K562 (cell line): ENCODE results near the gene RUNDC1. TPM values are rescaled to one million over a fixed set of nuclear protein-coding genes. Genes with fewer than 3 reads are reported as not detected.

ENCODE experiments used
- ARID1B ChIP-seq: fragments of 450-650 bp; IDR thresholded peaks from 2 replicates; pipeline ENCODE4 v1.6.1; 2016; ENCODE audit warnings: antibody characterized with exemption, mild to moderate bottlenecking, inconsistent platforms
- ARID4B ChIP-seq: sonication (generic); formaldehyde crosslinking; IDR thresholded peaks from 2 replicates; pipeline ENCODE4 v1.8.0; 2022; ENCODE audit warnings: mild to moderate bottlenecking, missing genetic modification reagents
- CHAMP1 ChIP-seq: fragments of 450-650 bp; IDR thresholded peaks from 2 replicates; pipeline ENCODE4 v1.6.1; 2016; ENCODE audit warnings: mild to moderate bottlenecking
- HOMEZ ChIP-seq: fragments of 250-450 bp; sonication (Bioruptor Pico); IDR thresholded peaks from 2 replicates; pipeline ENCODE4 v1.4.0; 2020; ENCODE audit warnings: mild to moderate bottlenecking, moderate library complexity
- MCM3 ChIP-seq: fragments of 450-650 bp; IDR thresholded peaks from 2 replicates; pipeline ENCODE4 v1.6.1; 2016
- MCM7 ChIP-seq, 2 experiments: fragments of 450-650 bp; IDR thresholded peaks; 2 replicates each; pipeline ENCODE4 v1.6.1; 2016 to 2018
- SPI1 ChIP-seq: IDR thresholded peaks from 2 replicates; pipeline ENCODE4 v1.6.1; 2011; ENCODE audit warnings: low read depth, low read length, control low read depth, borderline replicate concordance
- STAT5A ChIP-seq: IDR thresholded peaks from 2 replicates; pipeline ENCODE4 v1.6.1; 2012; ENCODE audit warnings: low read length, inconsistent platforms, borderline replicate concordance
- TEAD2 ChIP-seq: fragments of 450-650 bp; IDR thresholded peaks from 2 replicates; pipeline ENCODE4 v1.6.1; 2016; ENCODE audit warnings: missing genetic modification characterization, control low read depth, missing compliant biosample characterization
- TRIM25 ChIP-seq: fragments of 450-650 bp; IDR thresholded peaks from 2 replicates; pipeline ENCODE4 v1.7.0; 2016; ENCODE audit warnings: borderline replicate concordance
- ZBTB5 ChIP-seq: fragments of 450-650 bp; IDR thresholded peaks from 2 replicates; pipeline ENCODE4 v1.6.1; 2017; ENCODE audit warnings: antibody characterized with exemption
- ZC3H8 ChIP-seq: fragments of 450-650 bp; IDR thresholded peaks from 2 replicates; pipeline ENCODE4 v1.6.1; 2017
- ZNF239 ChIP-seq: fragments of 250-450 bp; sonication (Bioruptor Pico); IDR thresholded peaks from 2 replicates; pipeline ENCODE4 v1.4.0; 2020; ENCODE audit warnings: mild to moderate bottlenecking
- ZNF655 ChIP-seq: fragments of 250-450 bp; sonication (Bioruptor Pico); IDR thresholded peaks from 2 replicates; pipeline ENCODE4 v1.5.0; 2021
- ZNF717 ChIP-seq: fragments of 250-450 bp; sonication (Bioruptor Pico); IDR thresholded peaks from 2 replicates; pipeline ENCODE4 v1.5.0; 2021
- polyA plus RNA-seq, 8 experiments: library from polyadenylated mRNA; depleted of rRNA in 4 of 8; stranded (reverse) in 5 of 8; unstranded in 3 of 8; fragments of >200 nt; fragmentation: Nextera tagmentation in 2 of 8; fragmentation: Illumina TruSeq in 1 of 8; extraction: Ambion mirVana in 2 of 8; extraction: Trizol in 1 of 8; gene quantifications; 2 replicates each; pipeline versions ENCODE4 v1.2.1 to v1.2.3, GENCODE V29; 2011 to 2014; ENCODE audit warnings: inconsistent platforms in 1 of 8, missing spikeins in 1 of 8
- total RNA-seq, 7 experiments: library from RNA; depleted of rRNA in 6 of 7; stranded (reverse); fragments of >200 nt in 6 of 7; fragmentation: Illumina TruSeq in 2 of 7; extraction: Trizol in 2 of 7; gene quantifications; 2 replicates each; pipeline versions ENCODE4 v1.2.1 to v1.2.3, GENCODE V29; 2011 to 2021; ENCODE audit warnings: low replicate concordance in 1 of 7

Gene RUNDC1
- total and polyA plus RNA-seq, 9 of the 15 experiments (the other 6 are each of a cell fraction or from before 2014, with no cell fraction given) = 3.4 to 12.6 (median 9.4) TPM

GRCh38 chr17:42969001-42969581 lies 11.3 kb upstream of the RUNDC1 start (continued):
- TF ChIP-seq CHAMP1 (no peak), SPI1 (no peak), ZC3H8 (no peak), ZNF717 (no peak), ARID1B (0 out of 2 replicates have a peak, but pooled peaks have one; percentile 16), ZNF655 (CRISPR knock-in tag) (no peak), MCM3 (no peak), ARID4B (CRISPR knock-in tag) (no peak), TEAD2 (tag) (no peak), STAT5A (no peak), TRIM25 (no peak), ZBTB5 (no peak), MCM7 (IDR thresholded peaks at IDR 0.05) (no peak), ZNF239 (CRISPR knock-in tag) (peak; percentile 51; the same call in 1 of the 2 replicates), HOMEZ (CRISPR knock-in tag) (no peak)
